ENCODE results near the gene SNAP91. TPM values are rescaled to one million over a fixed set of nuclear protein-coding genes. Genes with fewer than 3 reads are reported as not detected.

Gene SNAP91, protein sequence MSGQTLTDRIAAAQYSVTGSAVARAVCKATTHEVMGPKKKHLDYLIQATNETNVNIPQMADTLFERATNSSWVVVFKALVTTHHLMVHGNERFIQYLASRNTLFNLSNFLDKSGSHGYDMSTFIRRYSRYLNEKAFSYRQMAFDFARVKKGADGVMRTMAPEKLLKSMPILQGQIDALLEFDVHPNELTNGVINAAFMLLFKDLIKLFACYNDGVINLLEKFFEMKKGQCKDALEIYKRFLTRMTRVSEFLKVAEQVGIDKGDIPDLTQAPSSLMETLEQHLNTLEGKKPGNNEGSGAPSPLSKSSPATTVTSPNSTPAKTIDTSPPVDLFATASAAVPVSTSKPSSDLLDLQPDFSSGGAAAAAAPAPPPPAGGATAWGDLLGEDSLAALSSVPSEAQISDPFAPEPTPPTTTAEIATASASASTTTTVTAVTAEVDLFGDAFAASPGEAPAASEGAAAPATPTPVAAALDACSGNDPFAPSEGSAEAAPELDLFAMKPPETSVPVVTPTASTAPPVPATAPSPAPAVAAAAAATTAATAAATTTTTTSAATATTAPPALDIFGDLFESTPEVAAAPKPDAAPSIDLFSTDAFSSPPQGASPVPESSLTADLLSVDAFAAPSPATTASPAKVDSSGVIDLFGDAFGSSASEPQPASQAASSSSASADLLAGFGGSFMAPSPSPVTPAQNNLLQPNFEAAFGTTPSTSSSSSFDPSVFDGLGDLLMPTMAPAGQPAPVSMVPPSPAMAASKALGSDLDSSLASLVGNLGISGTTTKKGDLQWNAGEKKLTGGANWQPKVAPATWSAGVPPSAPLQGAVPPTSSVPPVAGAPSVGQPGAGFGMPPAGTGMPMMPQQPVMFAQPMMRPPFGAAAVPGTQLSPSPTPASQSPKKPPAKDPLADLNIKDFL
- not detected in 3 replicates for polyA plus RNA-seq
- not detected for polyA plus RNA-seq (2011; ENCODE audit: low read depth)
- polyA plus RNA-seq (2011; cell fraction: cytosol; rRNA removed), result 0.01 and 0.04 TPM in 2 replicates
- polyA plus RNA-seq (2011; cell fraction: nucleus; rRNA removed), result 0.09 TPM in 1 of 2 replicates, not detected in the other
- polyA plus RNA-seq (2012; ENCODE audit: low replicate concordance), result not detected in 2 replicates
- polyA minus RNA-seq, result not detected in 3 replicates
- not detected for polyA minus RNA-seq (2011; cell fraction: cytosol; rRNA and poly(A)+ RNA removed)
- not detected in 2 replicates for polyA minus RNA-seq (2011; cell fraction: nucleus; rRNA and poly(A)+ RNA removed)

DNA sequence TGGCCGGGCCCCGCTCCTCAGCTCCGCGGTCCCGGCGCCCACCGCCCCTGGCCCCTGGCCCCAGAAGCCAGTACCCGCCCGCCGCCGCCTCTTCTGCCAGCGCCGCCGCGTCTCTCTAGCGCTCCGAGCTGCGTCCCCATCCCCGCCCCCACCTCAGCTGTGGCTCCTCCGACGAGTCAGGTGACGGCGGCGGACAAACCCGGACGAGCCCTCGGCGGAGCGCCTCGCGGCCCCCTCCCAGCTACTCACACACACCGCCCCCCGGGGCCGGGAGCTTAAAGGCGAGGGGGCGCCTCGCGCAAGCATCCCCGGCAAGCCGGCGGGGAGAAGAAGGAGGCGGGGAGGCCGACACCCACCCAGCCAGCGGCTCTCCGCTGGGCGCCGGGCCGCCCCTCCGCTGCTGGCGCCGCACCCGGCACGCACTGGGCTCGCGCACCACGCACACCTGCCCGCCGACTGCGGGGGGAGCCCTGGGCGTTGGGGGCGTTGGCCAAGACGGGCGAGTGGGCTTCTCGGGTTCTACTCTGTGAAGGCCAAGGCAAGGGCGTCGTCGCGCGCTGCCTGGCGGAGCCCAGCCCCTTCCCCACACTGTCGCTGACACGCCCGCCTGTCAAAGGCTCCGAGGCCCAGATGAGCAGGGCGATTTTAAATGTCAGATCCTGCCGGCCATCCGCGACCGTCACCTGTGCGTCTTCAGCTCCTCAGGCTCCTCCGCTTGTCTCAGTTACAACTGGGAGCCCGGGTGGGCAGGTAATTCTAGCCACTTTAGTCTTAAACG is at the start of gene SNAP91:
Gene SNAP91 (minus strand): TSS at position 132 of the 778 bp plus-strand sequence. CDS start 1,174 bp downstream, outside the sequence.
- no peaks in the 10 kb centered on the region for H3K9me3 ChIP-seq (ENCODE audit: control insufficient read depth, low read depth, low read length)
- dilution Hi-C loops (cut with MboI; ENCODE audit: extremely low pct_ligation_motif_present, low sequenced_read_pairs), result no loop called here
- peak within 1 kb of the TSS; percentile 33 for H2AFZ ChIP-seq (ENCODE audit: control insufficient read depth, low read length)
- FAIRE-seq, result no peak
- H3K79me2 ChIP-seq (ENCODE audit: control insufficient read depth, insufficient read depth, low read length), result no peaks in the 10 kb centered on the region
- H3K27ac ChIP-seq (ENCODE audit: control insufficient read depth, insufficient read depth, low read length), result no peak within 1 kb of the TSS
- DNase-seq (ENCODE audit: low read depth, low spot score), result no peak
- H4K20me1 ChIP-seq (ENCODE audit: control insufficient read depth, extremely low read depth, insufficient read depth, low read length), result no peaks in the 10 kb centered on the region
- TF ChIP-seq, protein P1, sequence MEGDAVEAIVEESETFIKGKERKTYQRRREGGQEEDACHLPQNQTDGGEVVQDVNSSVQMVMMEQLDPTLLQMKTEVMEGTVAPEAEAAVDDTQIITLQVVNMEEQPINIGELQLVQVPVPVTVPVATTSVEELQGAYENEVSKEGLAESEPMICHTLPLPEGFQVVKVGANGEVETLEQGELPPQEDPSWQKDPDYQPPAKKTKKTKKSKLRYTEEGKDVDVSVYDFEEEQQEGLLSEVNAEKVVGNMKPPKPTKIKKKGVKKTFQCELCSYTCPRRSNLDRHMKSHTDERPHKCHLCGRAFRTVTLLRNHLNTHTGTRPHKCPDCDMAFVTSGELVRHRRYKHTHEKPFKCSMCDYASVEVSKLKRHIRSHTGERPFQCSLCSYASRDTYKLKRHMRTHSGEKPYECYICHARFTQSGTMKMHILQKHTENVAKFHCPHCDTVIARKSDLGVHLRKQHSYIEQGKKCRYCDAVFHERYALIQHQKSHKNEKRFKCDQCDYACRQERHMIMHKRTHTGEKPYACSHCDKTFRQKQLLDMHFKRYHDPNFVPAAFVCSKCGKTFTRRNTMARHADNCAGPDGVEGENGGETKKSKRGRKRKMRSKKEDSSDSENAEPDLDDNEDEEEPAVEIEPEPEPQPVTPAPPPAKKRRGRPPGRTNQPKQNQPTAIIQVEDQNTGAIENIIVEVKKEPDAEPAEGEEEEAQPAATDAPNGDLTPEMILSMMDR (optimal IDR thresholded peaks at IDR 0.05 in 1 of 3, IDR thresholded peaks at IDR 0.05 in 1 of 3, conservative IDR thresholded peaks at IDR 0.05 in 1 of 3; ENCODE audit: extremely low read depth in 1 of 3, insufficient read depth in 2 of 3, low read length in 3 of 3), result no peak
- peak; percentile 91 for TF ChIP-seq EZH2 (IDR thresholded peaks at IDR 0.05; ENCODE audit: low read length)
- no peaks in the 10 kb centered on the region for H3K9me1 ChIP-seq (ENCODE audit: control insufficient read depth, extremely low read depth, insufficient read depth, low read length)
- peak within 1 kb of the TSS; percentile 38 to 48 (median 38) for H3K4me3 ChIP-seq (ENCODE audit: control insufficient read depth in 2 of 3, extremely low read depth in 1 of 3, insufficient read depth in 2 of 3, low read depth in 1 of 3, low read length in 3 of 3)
- no peaks in the 10 kb centered on the region for H3K4me1 ChIP-seq (ENCODE audit: control insufficient read depth, extremely low read depth, insufficient read depth, low read length)
- peak within 1 kb of the TSS; percentile 58 for H3K4me2 ChIP-seq (ENCODE audit: control insufficient read depth, extremely low read depth, insufficient read depth, low read depth, low read length)
- H3K9ac ChIP-seq (ENCODE audit: control insufficient read depth, extremely low read depth, insufficient read depth, low read length), result no peak within 1 kb of the TSS
- no peaks in the 10 kb centered on the region for H3K36me3 ChIP-seq (ENCODE audit: control insufficient read depth in 2 of 2, extremely low read depth in 1 of 2, insufficient read depth in 2 of 2, low read length in 2 of 2)
- H3K27me3 ChIP-seq (ENCODE audit: control insufficient read depth, extremely low read depth, insufficient read depth, low read length), result peaks cover 49% of the 10 kb centered on the region

DNA sequence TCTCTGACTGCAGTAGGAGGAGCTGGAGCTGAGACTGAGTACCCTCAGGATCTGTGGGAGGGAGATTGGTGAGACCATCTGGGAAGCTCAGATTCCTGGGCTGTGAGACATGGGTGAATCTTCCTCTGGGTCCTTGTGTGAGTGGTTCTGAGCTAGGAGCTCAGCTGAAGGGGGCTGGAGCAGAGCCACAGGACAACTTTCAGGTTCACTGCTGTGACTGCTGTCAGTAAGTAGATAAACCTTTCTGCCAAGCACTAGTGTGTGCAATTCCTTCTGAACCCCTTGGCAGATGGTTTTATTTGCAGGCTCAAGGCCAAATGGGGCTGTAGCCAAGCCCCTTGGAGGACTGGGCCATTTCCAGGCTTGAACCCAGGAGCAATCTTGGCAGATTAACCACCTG is 49.6 kb upstream of the SNAP91 start:
- H3K79me2 ChIP-seq (ENCODE audit: control insufficient read depth, insufficient read depth, low read length), result no peaks in the 10 kb centered on the region
- no peaks in the 10 kb centered on the region for H4K20me1 ChIP-seq (ENCODE audit: control insufficient read depth, extremely low read depth, insufficient read depth, low read length)
- dilution Hi-C loops (cut with MboI; ENCODE audit: extremely low pct_ligation_motif_present, low sequenced_read_pairs), result no loop called here
- no peaks in the 10 kb centered on the region for H3K36me3 ChIP-seq (ENCODE audit: control insufficient read depth in 2 of 2, extremely low read depth in 1 of 2, insufficient read depth in 2 of 2, low read length in 2 of 2)
- no peak overlapping the region for H3K27ac ChIP-seq (ENCODE audit: control insufficient read depth, insufficient read depth, low read length)
- H3K27me3 ChIP-seq (ENCODE audit: control insufficient read depth, extremely low read depth, insufficient read depth, low read length), result no peaks in the 10 kb centered on the region
- H3K9ac ChIP-seq (ENCODE audit: control insufficient read depth, extremely low read depth, insufficient read depth, low read length), result no peak overlapping the region
- H3K9me3 ChIP-seq (ENCODE audit: control insufficient read depth, low read depth, low read length), result no peaks in the 10 kb centered on the region
- FAIRE-seq, result no peak
- DNase-seq (ENCODE audit: low read depth, low spot score), result no peak
- H3K4me1 ChIP-seq (ENCODE audit: control insufficient read depth, extremely low read depth, insufficient read depth, low read length), result no peaks in the 10 kb centered on the region
- no peak overlapping the region for H3K4me2 ChIP-seq (ENCODE audit: control insufficient read depth, extremely low read depth, insufficient read depth, low read depth, low read length)
- H3K9me1 ChIP-seq (ENCODE audit: control insufficient read depth, extremely low read depth, insufficient read depth, low read length), result no peaks in the 10 kb centered on the region
- H3K4me3 ChIP-seq (ENCODE audit: control insufficient read depth in 2 of 3, extremely low read depth in 1 of 3, insufficient read depth in 2 of 3, low read depth in 1 of 3, low read length in 3 of 3), result no peak overlapping the region
- TF ChIP-seq, protein P1 (optimal IDR thresholded peaks at IDR 0.05 in 1 of 3, IDR thresholded peaks at IDR 0.05 in 1 of 3, conservative IDR thresholded peaks at IDR 0.05 in 1 of 3; ENCODE audit: extremely low read depth in 1 of 3, insufficient read depth in 2 of 3, low read length in 3 of 3), result no peak
- TF ChIP-seq EZH2 (IDR thresholded peaks at IDR 0.05; ENCODE audit: low read length), result no peak
- H2AFZ ChIP-seq (ENCODE audit: control insufficient read depth, low read length), result no peak overlapping the region
